GM15510 (cell line): ENCODE measurements around the gene LSM4.
A peak's percentile ranks its signal among the peaks of the same experiment; 100 is the strongest.

Experiments used
- POLR2A ChIP-seq: IDR thresholded peaks from 3 replicates; pipeline ENCODE4 v1.6.1; 2011; ENCODE audit warnings: borderline replicate concordance; ENCODE audit not compliant: insufficient read length; ENCODE audit errors: extremely low read depth

LSM4 gene

DNA sequence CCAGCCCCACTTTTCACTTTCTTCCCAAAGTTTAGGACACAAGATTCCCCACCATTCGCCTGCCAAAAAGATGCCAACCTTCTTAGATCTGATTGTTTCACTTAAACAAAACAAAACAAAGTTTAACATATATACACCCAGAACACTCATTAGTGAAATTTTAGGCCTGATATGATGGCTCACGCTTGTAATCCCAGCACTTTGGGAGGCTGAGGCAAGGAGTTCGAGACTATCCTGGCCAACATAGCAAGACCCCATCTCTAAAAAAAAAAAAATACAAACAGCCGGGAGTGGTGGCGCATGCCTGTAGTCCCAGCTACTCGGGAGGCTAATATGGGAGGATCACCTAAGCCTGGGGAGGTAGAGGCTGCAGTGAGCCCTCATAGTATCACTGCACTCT is 22.4 kb upstream of the LSM4 start:
- TF ChIP-seq POLR2A: no peak

DNA sequence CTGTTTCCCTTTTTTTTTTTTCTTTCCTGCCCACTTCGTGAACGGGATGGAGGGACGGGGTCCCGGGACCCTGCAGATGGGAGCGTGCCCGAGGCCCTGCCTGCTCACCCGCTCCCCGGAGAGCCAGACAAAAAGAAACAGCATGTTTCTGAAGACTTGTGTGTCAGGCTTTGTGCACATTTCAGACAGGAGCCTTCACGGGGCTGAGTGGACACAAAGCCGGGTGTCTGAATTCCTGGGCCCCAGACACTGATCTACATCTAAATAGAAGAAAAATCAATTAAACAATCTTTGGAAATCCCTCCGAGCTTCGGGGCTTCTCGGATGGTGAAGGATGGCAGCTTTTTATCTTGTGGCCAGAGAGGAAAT is 21.7 kb upstream of the LSM4 start:
- TF ChIP-seq POLR2A: no peak

GRCh38 chr19:18342090-18342632 is 19.3 kb upstream of the LSM4 start:
- TF ChIP-seq POLR2A: no peak

- TF ChIP-seq POLR2A: peak; percentile 34
Measured at GRCh38 chr19:18340990-18341868, 18.4 kb upstream of the LSM4 start.

DNA sequence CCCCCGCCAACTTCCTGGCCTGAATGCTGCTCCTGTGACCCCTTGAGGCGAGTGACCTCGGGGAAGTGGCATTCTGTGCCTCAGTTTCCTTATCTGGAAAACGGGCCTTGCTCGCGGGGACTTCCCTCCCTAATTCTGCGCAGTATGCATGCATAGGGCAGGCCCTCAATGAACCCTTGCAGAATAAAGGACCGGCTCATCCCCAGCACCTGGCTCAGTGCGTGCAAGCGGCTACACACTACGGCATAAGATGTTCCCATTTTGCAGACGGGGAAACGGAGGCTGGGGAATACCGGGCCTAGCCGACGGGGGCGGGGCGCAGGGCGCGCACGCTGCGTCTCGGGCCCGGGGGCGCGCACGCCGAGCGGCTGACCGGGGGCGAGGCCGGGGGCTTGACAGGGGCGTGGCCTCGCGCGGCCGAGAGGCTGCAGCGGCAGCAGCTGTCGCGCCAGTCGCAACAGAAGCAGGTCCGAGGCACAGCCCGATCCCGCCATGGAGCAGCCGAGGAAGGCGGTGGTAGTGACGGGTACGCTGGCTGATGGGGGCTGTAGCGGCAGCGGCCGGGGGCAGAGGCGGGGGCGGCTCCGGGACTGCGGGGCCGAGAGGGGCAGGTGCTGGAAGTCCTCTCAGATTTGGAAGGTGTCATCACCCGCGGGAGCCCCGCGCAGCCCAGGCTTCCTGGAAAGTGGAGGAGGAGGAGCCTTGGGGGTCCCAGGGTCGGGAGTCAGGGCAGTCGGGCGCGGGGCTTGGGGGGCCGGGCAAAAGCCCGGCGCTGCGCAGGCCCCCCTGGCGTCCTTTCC is 17.5 kb upstream of the LSM4 start, which contains the start of gene PGPEP1:
Gene PGPEP1, plus strand, starts transcription at position 409 of the 800 bp plus-strand sequence. Its CDS starts 84 bp downstream, at position 493.
- peak; percentile 83 for TF ChIP-seq POLR2A

GRCh38 chr19:18339723-18340122 is 16.8 kb upstream of the LSM4 start:
- TF ChIP-seq POLR2A: no peak

GRCh38 chr19:18338541-18338940 is 15.7 kb upstream of the LSM4 start:
- no peak for TF ChIP-seq POLR2A

DNA sequence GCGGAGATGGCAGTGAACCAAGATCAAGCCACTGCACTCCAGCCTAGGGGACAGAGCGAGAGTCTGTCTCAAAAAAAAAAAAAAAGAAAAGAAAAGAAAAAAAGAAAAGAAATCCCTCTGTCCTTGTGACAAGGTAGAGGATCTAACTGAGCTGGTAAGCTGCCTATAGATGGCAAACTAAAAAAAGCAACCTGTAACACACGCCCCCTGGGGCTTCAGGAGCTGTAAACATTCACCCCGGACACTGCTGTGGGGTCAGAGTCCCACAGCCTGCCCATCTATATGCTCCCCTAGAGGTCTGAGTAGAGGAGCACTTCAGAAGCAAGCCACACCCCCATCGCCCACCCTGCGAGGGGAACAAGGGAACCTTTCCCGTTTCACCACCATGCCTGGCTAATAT is 13.2 kb upstream of the LSM4 start:
- no peak for TF ChIP-seq POLR2A

DNA sequence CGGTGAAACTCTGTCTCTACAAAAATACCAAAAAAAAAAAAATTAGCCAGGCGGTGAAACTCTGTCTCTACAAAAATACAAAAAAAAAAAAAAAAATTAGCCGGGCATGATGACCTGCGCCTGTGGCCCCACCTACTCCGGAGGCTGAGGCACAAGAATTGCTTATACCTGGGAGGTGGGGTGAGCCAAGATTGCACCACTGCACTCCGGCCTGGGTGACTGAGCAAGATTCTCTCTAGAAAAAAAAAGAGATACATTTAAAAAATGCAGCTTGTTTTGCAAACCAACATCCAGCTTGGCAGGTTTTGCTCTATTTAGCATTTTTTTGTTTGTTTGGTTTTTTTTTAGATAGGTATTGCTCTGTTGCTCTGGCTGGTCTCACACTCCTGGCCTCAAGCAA is 10.8 kb upstream of the LSM4 start:
- TF ChIP-seq POLR2A: no peak

- TF ChIP-seq POLR2A: no peak
Measured at GRCh38 chr19:18332917-18333530, 10.1 kb upstream of the LSM4 start.

GRCh38 chr19:18330868-18331267 is 8.0 kb upstream of the LSM4 start:
- TF ChIP-seq POLR2A: no peak

DNA sequence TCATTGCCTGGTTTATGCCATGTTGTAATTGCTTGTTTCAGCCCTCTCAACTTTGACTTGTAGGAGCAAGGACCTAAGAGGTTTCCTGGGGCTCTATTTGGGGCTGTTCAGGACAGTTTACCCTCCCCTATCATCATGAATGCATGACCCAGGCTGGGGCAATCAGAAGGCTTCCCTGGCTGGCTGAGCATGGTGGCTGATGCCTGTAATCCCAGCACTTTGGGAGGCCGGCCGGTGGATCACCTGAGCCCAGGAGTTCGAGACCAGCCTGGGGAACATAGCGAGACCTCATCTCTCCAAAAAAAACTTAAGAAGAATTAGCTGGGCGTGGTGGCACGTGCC is 6.1 kb upstream of the LSM4 start:
- TF ChIP-seq POLR2A: no peak

DNA sequence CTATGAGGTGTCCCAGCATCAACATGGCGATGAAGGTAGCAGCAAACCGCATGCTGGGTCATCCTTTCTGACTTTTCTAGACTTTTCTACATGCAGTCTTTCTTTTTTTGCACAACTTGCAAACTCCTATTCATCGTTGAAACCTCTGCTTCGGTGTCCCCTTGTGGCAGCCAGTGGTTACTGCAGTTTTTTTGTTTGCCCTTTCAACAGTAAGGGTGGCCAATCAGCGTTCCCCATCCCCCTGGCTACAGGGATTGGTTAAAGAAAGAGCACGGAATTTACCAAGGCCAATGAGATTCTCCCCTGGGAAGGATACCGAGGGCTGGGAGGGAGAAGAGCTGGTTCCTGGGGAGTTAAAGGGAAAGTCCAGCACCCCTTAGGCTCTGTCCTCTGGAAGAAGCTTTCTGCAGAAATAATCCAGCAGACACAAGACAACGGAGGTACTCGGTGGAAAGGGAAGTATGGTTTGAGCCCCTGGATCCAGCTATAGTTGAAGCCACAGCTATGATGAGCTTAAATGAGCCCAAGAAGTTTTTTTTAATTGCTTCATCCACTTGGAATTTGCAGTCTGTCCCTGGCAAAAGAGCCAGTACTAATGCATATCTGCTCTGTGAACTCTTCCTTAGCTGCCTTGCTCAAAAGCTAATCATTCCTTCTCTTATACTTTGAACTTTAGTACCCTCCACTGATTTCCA is 5.6 kb upstream of the LSM4 start:
- TF ChIP-seq POLR2A: no peak

GRCh38 chr19:18326772-18327171 is 3.9 kb upstream of the LSM4 start:
- TF ChIP-seq POLR2A: no peak

GRCh38 chr19:18322318-18322758 is 538 bp downstream of the LSM4 start:
- no peak for TF ChIP-seq POLR2A

DNA sequence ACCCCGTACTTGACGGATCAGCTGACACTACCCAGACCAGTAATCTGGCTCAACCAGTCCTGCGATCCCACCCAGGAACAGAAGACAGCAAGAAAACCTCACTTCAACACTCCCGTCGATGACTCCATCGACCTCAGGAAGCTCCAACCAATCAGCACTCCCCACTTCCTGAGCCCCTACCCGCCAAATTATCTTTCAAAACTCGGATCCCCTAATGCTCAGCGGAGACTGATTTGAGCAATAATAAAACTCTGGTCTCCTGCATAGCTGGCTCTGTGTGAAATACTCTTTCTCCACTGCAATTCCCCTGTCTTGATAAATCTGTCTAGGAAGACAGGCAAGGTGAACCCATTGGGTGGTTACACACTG is 1.2 kb downstream of the LSM4 start:
- TF ChIP-seq POLR2A: no peak
